ENCODE data around the gene MPP7.
A peak's percentile ranks its signal among the peaks of the same experiment; 100 is the strongest.
"Not testable (repeated sequence)": the region's sequence is repeated elsewhere in the genome, so short reads cannot be mapped to it uniquely, and the experiment has no call there.

MPP7 gene

DNA sequence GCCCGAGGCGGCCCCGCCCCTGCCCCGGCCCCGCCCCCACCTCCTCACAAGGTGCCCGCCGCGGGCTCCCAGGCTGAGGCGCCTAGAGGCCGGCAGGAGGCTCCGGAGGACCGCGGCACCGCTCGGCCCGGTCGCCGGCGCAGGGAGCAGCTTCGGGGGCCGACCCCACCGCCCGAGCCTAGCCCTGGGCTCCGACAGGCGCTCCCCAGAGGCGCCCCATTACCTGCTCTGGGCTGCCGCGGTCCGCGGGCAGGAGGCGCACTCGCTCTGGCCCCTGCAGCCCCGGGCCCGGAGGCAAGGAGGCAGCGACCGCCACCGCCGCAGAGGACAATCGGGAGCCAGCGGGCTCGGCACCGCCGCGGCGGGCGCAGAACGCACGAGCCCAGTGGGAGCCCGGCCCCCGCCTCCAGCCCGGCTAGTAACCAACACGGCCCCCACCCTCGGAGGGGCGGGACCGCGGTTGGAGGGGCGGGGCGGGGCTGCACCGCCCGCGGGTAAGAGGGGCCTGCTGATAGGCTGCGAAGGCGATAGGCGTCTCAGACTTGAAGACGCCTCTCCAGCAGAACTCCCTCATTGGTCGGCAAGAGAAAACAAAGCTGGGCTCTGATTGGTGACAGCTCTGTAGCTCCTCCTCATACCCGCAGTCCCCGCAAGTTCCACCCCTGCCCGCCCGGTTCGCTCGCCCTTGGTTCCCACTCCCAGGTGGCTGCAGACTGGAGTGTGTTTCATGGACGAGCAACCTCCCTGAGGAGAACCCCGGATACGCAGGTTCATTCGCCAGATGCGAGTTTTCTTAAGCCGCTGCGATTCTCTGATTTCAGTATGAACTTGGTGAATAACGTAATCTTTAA is at the start of gene MPP7:
MPP7 (minus strand) TSS at position 427 of the 851 bp plus-strand sequence. CDS start 64,460 bp downstream, outside the sequence.
- peak; percentile 94 to 96 for DNase-seq (ENCODE audit: low read depth in 2 of 2)

GRCh38 chr10:28349892-28350291 is 47.0 kb upstream of the MPP7 start:
- DNase-seq (ENCODE audit: low read depth in 2 of 2): no peak

DNA sequence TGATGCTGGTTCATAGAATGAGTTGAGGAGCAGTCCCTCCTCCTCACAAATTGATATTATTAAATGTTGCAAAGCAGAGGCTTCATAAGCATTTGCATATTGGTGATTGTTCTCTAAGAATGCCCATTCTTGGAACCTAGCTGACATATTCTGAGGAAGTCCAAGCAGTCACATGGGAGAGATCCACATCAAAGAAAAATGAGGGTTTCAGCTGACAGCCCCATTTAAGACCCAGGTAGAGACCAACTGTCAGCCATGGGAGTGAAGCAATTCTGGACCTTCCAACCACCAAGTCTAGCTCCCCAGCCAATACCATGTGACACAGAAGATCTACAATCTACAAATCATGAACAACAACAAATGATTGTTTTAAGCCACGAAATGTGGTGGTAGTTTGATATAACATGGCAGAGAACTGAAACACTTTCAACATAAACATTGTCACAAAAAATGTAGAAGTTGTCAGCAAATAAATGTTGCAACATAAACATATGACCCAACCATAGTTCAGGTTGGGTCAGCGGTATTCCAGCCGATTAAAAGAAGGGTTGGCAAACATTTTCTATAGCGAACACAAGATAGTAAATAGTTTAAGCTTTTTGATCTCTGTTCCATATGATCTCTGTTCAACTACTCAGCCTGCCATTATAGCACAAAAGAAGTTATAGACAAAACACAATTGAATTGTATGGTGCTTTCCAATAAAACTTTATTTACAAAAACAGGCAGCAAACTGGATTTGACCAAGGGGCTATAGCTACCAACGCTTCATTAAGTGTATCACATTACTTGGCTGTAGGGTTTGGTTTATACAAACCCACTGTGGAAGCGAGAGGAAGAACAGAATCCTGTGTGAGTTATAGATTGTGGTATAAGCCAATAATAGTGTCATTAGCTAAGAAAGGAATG is 41.4 kb upstream of the MPP7 start:
- DNase-seq (ENCODE audit: low read depth in 2 of 2): no peak

GRCh38 chr10:28343252-28343651 is 40.4 kb upstream of the MPP7 start:
- DNase-seq (ENCODE audit: low read depth in 2 of 2): no peak

DNA sequence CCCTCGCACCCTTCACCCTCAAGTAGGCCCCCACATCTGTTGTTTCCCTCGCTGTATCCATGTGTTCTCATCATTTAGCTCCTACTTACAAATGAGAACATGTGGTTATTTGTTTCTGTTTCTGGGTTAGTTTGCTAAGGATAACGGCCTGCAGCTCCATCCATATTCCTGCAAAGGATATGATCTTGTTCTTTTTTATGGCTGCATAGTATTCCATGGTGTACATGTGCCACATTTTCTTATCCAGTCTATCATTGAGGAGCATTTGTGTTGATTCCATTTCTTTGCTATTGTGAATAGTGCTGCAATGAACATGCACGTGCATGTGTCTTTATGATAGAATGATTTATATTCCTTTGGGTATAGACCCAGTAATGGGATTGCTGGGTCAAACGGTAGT is 38.8 kb upstream of the MPP7 start:
- not testable (repeated sequence) for DNase-seq (ENCODE audit: low read depth in 2 of 2)

GRCh38 chr10:28332726-28333125 is 29.9 kb upstream of the MPP7 start:
- no peak for DNase-seq (ENCODE audit: low read depth in 2 of 2)

DNA sequence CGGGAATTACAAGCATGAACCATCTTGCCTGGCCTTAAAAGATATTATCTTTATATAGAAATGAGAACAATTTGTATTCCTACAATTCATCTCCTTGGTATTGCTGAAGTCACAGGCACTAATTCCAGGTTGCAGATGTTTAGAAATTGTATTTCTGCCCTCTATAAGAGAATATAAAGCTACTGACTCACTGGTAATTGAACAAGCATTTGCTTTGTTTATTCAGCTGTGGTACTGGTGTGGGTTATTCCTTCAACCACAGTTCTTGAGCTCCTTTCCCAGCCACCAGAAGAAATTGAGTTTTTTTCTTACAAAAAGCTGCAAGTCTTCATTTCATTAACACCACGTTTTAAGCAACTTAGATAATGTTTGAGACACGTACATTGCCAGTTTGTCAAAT is 29.0 kb upstream of the MPP7 start:
- DNase-seq (ENCODE audit: low read depth in 2 of 2): no peak

DNA sequence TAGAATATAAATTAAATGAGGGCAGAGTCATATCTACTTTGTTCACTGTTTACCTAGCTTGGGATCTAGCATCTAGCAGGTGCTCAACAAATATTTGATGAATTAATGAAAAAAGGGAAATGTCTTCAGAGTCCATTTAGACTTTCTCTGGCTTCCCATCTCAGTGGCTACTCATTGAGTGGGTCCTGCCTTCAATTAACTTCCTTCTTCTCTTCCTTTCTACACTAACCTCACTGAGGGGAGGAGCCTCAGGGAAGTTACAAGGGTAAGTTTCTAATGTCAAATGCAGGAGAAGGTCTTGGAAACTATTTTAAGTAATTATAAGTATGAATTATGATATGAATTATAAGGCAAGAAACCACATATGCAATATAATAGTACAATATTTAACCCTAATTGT is 28.2 kb upstream of the MPP7 start:
- DNase-seq (ENCODE audit: low read depth in 2 of 2): no peak

- DNase-seq (ENCODE audit: low read depth in 2 of 2): no peak
Observed at GRCh38 chr10:28328346-28328745, 25.5 kb upstream of the MPP7 start.

GRCh38 chr10:28327491-28327880 is 24.6 kb upstream of the MPP7 start:
- DNase-seq (ENCODE audit: low read depth in 2 of 2): no peak

DNA sequence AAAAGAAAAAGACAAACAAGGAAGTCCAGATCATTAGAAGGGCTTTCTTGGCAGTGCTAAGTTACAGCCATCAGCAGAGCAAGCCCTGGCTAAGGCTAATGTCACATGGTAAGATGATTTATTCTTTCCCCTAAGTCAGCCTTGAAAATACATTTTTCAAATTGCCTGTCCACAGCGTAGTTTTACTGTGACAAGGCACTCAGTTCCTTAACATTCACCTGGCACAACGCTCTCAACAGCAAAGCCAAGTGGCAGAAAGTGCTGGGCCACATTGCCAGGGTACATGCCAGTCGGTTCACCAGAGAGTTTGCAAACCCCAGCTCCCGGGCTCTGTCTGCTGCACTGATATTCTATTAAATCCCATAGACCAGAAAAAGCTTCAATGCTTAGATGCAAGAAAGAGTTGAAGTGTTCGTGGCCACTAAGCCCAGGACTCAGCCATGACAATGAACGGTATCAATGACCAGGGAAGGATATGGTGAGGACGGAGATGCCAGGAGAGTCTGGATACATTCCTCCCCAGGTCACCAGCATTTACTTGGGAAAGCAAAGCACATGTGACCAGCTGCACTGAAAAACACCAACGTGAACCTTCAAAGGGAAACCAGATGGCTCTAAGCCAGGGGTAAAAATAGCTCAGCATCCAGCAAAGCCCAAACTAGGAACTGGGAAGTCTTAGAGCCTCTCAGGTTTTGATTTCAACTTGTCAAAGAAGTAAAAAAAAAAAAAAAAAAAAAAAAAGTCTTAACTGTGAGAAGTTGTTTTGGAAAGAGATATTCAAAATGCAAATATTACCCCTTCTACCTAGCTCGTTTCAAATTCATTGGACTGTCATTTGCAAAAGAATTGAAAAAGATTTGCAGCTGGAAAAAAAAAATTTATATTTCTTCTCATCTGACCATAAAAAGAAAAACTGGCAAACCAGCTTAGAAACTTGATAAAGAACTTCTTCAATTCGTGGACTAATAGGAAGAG is 23.9 kb upstream of the MPP7 start:
- DNase-seq (ENCODE audit: low read depth in 2 of 2): no peak

GRCh38 chr10:28320799-28321198 is 17.9 kb upstream of the MPP7 start:
- no peak for DNase-seq (ENCODE audit: low read depth in 2 of 2)

GRCh38 chr10:28320090-28320489 is 17.2 kb upstream of the MPP7 start:
- no peak for DNase-seq (ENCODE audit: low read depth in 2 of 2)

- not testable (repeated sequence) for DNase-seq (ENCODE audit: low read depth in 2 of 2)
Observed at GRCh38 chr10:28319061-28319460, 16.2 kb upstream of the MPP7 start.

DNA sequence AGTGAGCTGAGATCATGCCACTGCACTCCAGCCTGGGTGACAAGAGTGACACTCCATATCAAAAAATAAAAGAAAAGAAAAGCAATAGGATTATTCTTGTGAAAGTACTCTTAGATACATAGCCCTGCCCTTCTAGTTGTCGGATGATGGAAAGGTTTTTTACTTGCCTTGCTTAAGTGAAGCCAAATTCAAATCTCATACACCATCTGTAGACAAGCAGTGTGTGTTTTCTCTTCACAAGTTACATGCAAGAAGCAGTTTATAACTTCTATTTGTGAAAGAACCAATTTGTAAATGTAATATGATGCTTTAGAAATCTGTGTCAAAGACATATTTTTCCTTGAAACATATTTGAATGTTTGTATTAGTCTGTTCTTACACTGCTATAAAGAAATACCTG is 15.8 kb upstream of the MPP7 start:
- DNase-seq (ENCODE audit: low read depth in 2 of 2): no peak

- DNase-seq (ENCODE audit: low read depth in 2 of 2): no peak
Observed at GRCh38 chr10:28317760-28318159, 14.9 kb upstream of the MPP7 start.

DNA sequence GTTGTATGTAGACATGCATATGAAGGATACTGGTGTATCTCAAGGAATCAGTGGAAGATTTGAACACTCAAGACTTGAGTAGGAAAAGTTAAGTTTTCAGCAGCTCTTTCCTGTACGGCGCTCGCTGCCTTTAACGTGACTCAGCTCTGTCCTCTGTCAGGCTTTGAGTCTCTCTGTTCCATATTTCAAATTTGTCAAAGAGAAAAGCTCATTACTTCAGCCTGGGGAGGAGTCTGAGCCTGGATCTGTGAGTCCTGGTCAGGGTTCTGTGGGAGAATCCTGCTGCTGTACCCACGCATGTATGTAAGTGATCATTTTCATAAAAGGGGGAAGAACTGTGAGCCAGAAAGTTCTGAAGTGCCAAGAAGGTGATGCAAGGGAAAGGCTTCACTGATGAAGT is 13.8 kb upstream of the MPP7 start:
- no peak for DNase-seq (ENCODE audit: low read depth in 2 of 2)

DNA sequence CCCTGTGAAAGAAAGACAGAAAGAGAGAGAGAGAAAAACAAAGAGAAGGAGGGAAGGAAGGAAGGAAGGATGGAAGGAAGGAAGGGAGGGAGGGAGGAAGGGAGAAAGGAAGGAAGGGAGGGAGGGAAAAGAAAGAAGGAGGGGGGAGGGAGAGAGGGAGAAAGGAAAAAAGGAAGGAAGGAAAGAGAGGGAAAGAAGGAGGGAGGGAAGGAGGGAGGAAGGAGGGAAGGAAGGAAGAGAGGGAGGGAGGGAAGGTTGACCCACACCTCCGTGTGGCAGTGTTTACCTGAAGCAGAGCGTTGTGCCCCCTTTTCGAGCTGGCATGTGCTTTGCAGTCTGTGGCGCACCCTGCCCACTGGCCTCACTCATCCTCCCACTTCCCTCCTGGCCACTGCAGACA is 12.3 kb upstream of the MPP7 start:
- DNase-seq (ENCODE audit: low read depth in 2 of 2): no peak

- DNase-seq (ENCODE audit: low read depth in 2 of 2): no peak
Observed at GRCh38 chr10:28314211-28314610, 11.3 kb upstream of the MPP7 start.

DNA sequence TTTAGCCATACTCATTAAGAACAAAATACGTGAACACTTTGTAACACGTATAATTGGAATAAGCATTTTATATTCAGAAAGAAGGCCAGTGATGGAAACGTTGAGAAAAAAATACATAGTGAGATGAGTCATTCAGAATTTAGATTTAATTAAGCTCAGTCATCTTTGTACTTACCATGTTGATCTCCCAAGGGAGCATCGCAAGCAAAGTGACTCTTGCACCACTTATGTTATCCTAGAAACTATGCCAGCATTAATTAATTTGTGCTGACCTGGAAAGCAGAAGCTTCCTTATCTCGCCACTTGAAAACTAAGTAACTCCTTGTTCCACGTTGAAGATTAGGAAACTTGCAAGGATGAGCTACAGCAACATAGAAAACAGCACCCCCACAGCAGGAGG is 9.7 kb upstream of the MPP7 start:
- no peak for DNase-seq (ENCODE audit: low read depth in 2 of 2)

DNA sequence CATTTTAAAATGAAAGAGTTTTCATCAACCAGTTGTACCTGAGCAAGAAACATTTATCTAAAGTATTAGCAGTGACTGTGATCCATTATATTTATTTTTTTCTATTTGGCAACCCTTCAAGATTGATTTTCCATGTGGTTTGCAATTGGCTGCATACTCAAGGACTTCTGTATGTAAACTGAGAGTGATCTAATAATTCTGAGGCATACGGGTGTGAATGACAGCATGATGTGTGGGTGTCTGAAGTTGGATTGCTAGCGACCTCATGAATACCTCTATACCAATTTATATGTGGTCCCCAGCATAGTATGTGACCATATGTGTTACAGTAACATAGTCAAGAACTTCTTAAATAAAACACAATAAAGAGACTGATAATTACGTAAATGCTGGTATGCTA is 8.2 kb upstream of the MPP7 start:
- no peak for DNase-seq (ENCODE audit: low read depth in 2 of 2)

GRCh38 chr10:28307267-28307666 is 4.4 kb upstream of the MPP7 start:
- no peak for DNase-seq (ENCODE audit: low read depth in 2 of 2)
